ENCODE data around the gene GTF2A1.

- no peak for TF ChIP-seq EZH2 (IDR thresholded peaks at IDR 0.05; ENCODE audit: borderline replicate concordance, low read length)
- TF ChIP-seq, protein P1, sequence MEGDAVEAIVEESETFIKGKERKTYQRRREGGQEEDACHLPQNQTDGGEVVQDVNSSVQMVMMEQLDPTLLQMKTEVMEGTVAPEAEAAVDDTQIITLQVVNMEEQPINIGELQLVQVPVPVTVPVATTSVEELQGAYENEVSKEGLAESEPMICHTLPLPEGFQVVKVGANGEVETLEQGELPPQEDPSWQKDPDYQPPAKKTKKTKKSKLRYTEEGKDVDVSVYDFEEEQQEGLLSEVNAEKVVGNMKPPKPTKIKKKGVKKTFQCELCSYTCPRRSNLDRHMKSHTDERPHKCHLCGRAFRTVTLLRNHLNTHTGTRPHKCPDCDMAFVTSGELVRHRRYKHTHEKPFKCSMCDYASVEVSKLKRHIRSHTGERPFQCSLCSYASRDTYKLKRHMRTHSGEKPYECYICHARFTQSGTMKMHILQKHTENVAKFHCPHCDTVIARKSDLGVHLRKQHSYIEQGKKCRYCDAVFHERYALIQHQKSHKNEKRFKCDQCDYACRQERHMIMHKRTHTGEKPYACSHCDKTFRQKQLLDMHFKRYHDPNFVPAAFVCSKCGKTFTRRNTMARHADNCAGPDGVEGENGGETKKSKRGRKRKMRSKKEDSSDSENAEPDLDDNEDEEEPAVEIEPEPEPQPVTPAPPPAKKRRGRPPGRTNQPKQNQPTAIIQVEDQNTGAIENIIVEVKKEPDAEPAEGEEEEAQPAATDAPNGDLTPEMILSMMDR (IDR thresholded peaks at IDR 0.05; ENCODE audit: low read length): no peak
Observed at GRCh38 chr14:81199084-81199483, 21.7 kb downstream of the GTF2A1 start.
